Measurements from ENCODE around the gene SERPINB1. TPM values are rescaled to one million over a fixed set of nuclear protein-coding genes. Genes with fewer than 3 reads are reported as not detected.

SERPINB1 gene
- total and polyA plus RNA-seq, 9 of the 15 experiments (the other 6 are each of a cell fraction or from before 2014, with no cell fraction given) = 33.9 to 108 (median 63.8) TPM

DNA sequence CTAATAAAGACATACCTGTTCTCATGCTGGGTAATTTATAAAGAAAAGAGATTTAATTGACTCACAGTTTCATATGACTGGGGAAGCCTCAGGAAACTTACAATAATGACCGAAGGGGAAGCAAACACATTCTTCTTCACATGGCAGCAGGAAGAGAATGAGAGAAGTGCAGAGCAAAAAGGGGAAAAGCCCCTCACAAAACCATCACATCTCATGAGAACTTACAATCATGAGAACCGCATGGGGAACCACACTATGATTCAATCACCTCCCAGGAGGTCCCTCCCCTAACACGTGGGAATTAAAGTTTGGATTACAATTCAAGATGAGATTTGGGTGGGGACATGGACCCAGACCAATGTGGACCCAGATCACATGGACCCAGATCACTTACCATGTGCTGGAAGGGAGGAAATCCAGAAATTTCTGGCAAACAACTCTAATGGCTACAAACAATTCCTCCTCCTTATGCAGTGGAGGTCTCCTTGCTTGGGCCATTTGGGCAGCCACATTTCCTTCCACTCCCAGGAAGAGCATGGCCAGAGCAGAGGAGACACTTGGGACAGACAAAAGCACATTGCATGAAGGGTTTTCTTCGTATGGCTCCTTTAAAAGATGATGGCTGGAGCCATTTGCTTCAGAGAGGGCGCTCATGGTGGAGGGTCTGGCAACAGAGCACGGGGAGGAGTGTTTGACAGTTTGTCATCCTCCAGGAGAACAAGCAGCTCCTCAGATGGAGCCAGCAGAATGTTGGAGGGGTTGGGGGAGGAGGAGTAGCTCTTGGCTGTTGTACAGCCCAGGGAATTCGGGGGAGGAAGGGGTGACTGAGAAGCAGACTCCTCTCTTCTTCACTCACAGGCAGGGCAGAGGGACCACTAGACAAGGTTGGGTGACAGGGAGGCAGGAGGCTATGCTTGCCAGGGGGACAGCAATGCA lies 31.0 kb upstream of the SERPINB1 start:
- H3K4me2 ChIP-seq (ENCODE audit: insufficient read depth, low read length) = no peak overlapping the region
- H3K27me3 ChIP-seq (ENCODE audit: control insufficient read depth in 2 of 2, insufficient read depth in 2 of 2, low read length in 2 of 2) = no peaks in the 10 kb centered on the region
- peak overlapping the region; percentile 93 for H2AFZ ChIP-seq (ENCODE audit: low read depth, low read length)
- no peak overlapping the region for H3K27ac ChIP-seq (ENCODE audit: extremely low read depth, low read depth, low read length)
- no peaks in the 10 kb centered on the region for H4K20me1 ChIP-seq (replicated peaks; ENCODE audit: control insufficient read depth, insufficient read depth, low read length)
- peaks cover 12% of the 10 kb centered on the region for H3K9me3 ChIP-seq (replicated peaks; ENCODE audit: control insufficient read depth, insufficient read depth, low read depth, low read length)
- no TSS peak for BruUV-seq (replicated peaks)
- H3K4me3 ChIP-seq = no peak overlapping the region
- peak; percentile 70 for ATAC-seq
- no peaks in the 10 kb centered on the region for H3K9me1 ChIP-seq (ENCODE audit: control insufficient read depth, insufficient read depth, low read length)
- POLR2A ChIA-PET = interaction anchor here (0.6 to 1.9 kb wide), 6 partner anchors 14 to 154 kb away, joined by 3 to 7 read pairs (median 3); partner anchors contain the start of gene SERPINB9
- FAIRE-seq = peak; percentile 44
- CTCF ChIA-PET (ENCODE audit: low intra/inter-chr PET ratio) = no interaction called here
- no peak for DNase-seq (ENCODE audit: extremely low read depth in 1 of 4, low spot score in 3 of 4)
- intact Hi-C loops (cut with micrococcal nuclease) = no loop called here
- in situ Hi-C loops (cut with MboI) = no loop called here
- 25% methylated on average over 7 of the region's 7 CpGs for WGBS (ENCODE audit: insufficient coverage, low coverage, missing lambda C conversion rate)
- H3K36me3 ChIP-seq (ENCODE audit: control insufficient read depth, insufficient read depth, low read length) = no peaks in the 10 kb centered on the region
- H3K9ac ChIP-seq (ENCODE audit: insufficient read depth in 1 of 2, low read depth in 2 of 2, low read length in 2 of 2) = peak overlapping the region in 1 of 2 experiments; percentile 65; a peak in 3 of 4 replicates
- no peaks in the 10 kb centered on the region for H3K79me2 ChIP-seq (ENCODE audit: control insufficient read depth, insufficient read depth, low read length)
- H3K4me1 ChIP-seq (replicated peaks in 1 of 2; ENCODE audit: control insufficient read depth in 2 of 2, insufficient read depth in 2 of 2, low read length in 2 of 2) = peaks cover 0 to 10% of the 10 kb centered on the region in 2 experiments; a peak in 3 of 5 replicates
- TF ChIP-seq NELFE (IDR thresholded peaks at IDR 0.05; ENCODE audit: insufficient read depth, insufficient read length) (no peak), PURB (CRISPR knock-in tag; IDR thresholded peaks at IDR 0.05; ENCODE audit: low read depth) (no peak), RFX5 (IDR thresholded peaks at IDR 0.05; ENCODE audit: low read depth, low read length) (no peak), GATAD2B (IDR thresholded peaks at IDR 0.05; ENCODE audit: borderline replicate concordance) (no peak), LEF1 (IDR thresholded peaks at IDR 0.05) (no peak)
- TF ChIP-seq, protein P1, sequence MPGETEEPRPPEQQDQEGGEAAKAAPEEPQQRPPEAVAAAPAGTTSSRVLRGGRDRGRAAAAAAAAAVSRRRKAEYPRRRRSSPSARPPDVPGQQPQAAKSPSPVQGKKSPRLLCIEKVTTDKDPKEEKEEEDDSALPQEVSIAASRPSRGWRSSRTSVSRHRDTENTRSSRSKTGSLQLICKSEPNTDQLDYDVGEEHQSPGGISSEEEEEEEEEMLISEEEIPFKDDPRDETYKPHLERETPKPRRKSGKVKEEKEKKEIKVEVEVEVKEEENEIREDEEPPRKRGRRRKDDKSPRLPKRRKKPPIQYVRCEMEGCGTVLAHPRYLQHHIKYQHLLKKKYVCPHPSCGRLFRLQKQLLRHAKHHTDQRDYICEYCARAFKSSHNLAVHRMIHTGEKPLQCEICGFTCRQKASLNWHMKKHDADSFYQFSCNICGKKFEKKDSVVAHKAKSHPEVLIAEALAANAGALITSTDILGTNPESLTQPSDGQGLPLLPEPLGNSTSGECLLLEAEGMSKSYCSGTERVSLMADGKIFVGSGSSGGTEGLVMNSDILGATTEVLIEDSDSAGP (CRISPR knock-in tag; IDR thresholded peaks at IDR 0.05) = 0 out of 2 replicates have a peak, but pooled peaks have one; percentile 22
- TF ChIP-seq, protein P2, sequence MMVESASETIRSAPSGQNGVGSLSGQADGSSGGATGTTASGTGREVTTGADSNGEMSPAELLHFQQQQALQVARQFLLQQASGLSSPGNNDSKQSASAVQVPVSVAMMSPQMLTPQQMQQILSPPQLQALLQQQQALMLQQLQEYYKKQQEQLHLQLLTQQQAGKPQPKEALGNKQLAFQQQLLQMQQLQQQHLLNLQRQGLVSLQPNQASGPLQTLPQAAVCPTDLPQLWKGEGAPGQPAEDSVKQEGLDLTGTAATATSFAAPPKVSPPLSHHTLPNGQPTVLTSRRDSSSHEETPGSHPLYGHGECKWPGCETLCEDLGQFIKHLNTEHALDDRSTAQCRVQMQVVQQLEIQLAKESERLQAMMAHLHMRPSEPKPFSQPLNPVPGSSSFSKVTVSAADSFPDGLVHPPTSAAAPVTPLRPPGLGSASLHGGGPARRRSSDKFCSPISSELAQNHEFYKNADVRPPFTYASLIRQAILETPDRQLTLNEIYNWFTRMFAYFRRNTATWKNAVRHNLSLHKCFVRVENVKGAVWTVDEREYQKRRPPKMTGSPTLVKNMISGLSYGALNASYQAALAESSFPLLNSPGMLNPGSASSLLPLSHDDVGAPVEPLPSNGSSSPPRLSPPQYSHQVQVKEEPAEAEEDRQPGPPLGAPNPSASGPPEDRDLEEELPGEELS (CRISPR knock-in tag; IDR thresholded peaks at IDR 0.05; ENCODE audit: borderline replicate concordance) = 0 out of 2 replicates have a peak, but pooled peaks have one; percentile 14
